GM12872 (cell line): ENCODE measurements around the gene MMP24.

Source experiments
- CTCF ChIP-seq: IDR thresholded peaks from 3 replicates; pipeline ENCODE4 v1.5.1; 2011; ENCODE audit warnings: low read depth, mild to moderate bottlenecking, low read length, moderate library complexity; ENCODE audit not compliant: insufficient read depth

Gene MMP24

GRCh38 chr20:35290186-35290886 is 63.8 kb downstream of the MMP24 start:
- no peak for TF ChIP-seq CTCF

GRCh38 chr20:35290887-35291417 is 64.5 kb downstream of the MMP24 start:
- TF ChIP-seq CTCF, result no peak

GRCh38 chr20:35291654-35292503 is 65.4 kb downstream of the MMP24 start, which contains the start of gene FAM83C:
FAM83C (minus strand) TSS chr20:35292425; CDS start chr20:35292304, 121 bp downstream.
- TF ChIP-seq CTCF, result no peak

- no peak for TF ChIP-seq CTCF
Observed at GRCh38 chr20:35292504-35293285, 66.2 kb downstream of the MMP24 start.

GRCh38 chr20:35293303-35294292 is 67.1 kb downstream of the MMP24 start:
- no peak for TF ChIP-seq CTCF

- no peak for TF ChIP-seq CTCF
Observed at GRCh38 chr20:35294293-35294685, 67.8 kb downstream of the MMP24 start.
